Activated CD4-positive, CD25-positive, alpha-beta regulatory T cell treated with anti-CD3 and anti-CD28 coated beads, Interleukin-2, amount 50 U/mL, for 16 hours (primary cell): ENCODE measurements around the gene DNAJC1.

Experiments
- DNase-seq: peaks from one replicate; pipeline ENCODE4 v3.0.0-alpha.2; 2020; ENCODE audit warnings: low read depth, low spot score

The DNAJC1 gene

DNA sequence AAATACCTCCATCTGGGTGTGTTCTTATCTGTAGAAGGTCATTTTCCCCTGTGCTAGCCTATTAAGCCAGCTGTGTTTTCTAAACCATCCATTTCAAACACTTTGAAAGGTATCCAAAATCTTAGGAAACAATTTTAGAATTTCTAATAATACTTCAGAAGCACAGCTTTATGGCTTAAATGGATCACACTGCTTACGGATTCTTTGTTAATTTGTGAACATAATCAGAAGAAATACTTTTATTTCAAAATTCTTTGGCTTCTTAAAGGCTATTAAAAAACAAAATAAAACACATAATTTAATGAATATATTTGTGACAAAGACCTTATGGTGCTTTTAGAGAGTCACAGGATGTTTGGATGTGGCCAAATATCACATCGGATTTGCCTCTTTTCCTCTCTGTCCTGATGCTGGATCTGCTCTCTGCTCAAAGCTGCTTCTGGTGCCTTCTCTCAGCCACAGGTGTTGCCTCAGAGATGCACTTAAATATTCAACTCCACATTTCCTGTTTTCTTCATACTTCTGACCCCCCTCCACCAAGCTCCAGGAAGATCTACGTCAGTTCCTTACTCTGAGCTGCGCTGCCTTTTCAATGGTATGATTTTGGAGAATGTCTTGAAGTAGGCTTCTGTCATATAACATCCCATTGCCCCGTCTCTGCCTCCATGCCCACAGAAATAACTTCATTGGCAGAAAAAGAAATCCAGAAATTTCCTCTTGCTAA, 238.9 kb downstream of the DNAJC1 start:
- no peak for DNase-seq

GRCh38 chr10:21760332-21760731, 243.2 kb downstream of the DNAJC1 start:
- DNase-seq: no peak

DNA sequence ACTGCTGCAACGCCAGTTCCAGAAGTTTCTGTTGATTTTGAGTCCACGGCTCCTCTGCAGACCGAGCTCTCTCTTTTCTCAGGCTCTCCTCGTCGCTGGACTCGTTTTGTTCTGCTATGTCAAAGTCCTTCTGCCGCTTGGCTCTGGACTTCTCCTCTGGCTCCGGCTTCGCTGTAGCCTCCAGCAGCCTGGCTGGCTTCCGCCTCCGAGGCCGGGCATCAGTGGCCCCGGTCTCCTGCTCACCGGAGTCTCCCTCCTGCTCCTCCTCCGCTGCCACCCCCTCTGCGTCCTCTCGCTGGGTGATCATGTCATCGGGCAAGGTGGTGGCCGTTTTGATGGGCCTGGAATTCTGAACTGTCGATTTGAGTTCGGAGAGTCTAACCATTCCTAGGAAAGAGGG, 244.3 kb downstream of the DNAJC1 start:
- no peak for DNase-seq

DNA sequence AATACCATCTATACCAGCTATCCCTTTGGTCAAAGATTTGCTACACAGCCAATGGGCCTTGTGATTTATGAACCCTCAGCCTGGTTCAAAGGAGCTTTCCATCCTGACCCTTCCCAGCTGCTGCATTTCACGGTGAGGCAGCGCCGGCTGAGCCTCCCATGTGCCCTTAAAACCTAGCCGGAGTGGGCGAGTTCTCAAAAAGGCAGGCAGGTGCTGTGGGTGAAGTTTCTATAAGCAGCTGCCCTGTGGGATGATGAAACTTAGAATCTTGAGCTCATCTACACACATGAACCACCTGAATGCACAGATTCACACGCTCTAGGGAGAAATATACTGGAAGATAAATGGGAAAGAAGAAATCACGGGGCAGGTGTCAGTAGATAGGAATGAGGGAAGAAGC, 244.8 kb downstream of the DNAJC1 start:
- DNase-seq: no peak

- no peak for DNase-seq
These were observed 245.3 kb downstream of the DNAJC1 start for GRCh38 chr10:21758239-21758638.

- DNase-seq: no peak
These were observed 246.2 kb downstream of the DNAJC1 start for GRCh38 chr10:21757185-21757901.

DNA sequence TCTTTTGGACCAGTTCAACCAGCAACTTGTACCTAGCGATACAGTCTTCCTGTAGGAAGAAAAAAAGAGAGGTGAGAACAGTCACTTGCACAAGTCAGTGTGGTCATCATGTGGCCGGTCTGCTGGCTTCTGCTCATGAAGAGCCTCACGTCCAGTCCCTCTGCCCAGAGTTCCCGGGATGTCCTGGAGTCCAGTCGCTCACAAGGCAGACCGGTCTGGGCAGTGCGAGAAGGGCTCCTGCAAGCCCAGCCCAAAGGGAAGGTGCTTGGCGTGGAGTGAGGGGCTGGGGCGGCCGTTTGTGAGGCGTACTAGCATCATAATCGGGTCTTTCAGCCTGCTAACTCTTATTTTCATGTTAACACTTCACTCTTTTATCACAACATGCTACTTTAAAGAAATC, 246.8 kb downstream of the DNAJC1 start:
- DNase-seq: no peak

DNA sequence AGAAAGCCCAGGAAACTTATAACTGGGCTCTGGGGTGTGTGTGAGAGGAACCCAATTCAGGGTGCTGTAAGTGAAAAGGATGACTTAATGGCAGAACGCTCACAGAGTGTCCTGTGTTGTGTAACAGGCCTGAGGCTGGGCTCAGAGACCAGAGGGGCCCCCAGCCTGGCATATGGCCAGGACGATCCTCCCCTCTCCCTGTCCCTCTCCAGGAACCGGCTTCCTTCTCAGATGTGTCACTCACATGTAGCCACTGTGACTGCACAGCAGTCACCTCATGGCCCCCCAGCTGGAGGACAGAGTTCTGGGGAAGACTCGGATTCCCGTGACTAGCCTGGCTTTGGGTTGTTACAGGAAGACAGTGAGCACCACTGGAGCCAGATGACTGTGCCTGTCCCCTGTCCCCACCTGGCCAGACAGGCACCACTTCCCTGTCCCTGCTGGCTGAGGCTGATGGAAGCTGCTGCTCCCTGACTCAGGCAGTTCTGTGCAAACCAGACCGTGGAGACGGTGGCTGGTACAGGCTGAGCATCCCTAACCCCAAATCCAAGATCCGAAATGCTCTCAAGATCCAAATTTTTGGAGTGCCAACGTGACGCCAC, 249.0 kb downstream of the DNAJC1 start:
- DNase-seq: no peak

DNA sequence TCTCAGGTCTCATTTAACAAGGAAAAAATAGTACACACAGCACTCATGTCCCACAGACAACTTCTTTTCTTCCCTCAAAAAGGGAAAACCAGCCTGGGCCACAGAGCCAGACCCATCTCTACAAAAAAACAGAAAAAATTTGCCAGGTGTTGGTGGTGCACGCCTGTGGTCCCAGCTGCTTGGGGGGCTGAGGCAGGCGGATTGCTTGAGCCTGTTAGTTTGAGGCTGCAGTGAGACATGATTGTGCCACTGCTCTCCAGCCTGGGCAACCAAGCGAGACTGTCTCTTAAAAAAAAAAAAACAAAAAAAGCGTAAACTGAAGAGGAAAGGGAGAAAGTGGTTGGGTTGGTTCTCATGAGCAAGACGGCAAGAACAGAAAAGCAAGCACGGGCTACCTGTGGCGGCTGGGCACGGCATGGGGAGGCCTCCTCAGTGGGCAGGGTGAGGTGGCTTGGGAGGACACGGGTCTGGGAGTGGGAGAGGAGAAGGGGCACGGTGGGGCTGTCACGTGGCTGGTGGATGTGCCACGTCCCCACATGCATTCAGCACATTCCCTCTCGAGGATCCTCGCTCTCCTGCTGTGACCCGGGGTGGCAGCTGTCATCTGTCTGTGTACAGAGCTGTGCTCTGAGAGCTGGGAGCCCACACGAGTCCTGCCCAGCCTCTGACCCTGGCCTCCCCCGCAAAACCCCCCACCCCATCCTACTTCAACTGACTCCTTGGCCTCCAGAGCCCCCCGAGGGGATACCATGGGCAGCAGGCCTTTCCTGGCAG, 249.8 kb downstream of the DNAJC1 start:
- DNase-seq: no peak

- no peak for DNase-seq
These were observed 251.9 kb downstream of the DNAJC1 start for GRCh38 chr10:21751341-21752310.

DNA sequence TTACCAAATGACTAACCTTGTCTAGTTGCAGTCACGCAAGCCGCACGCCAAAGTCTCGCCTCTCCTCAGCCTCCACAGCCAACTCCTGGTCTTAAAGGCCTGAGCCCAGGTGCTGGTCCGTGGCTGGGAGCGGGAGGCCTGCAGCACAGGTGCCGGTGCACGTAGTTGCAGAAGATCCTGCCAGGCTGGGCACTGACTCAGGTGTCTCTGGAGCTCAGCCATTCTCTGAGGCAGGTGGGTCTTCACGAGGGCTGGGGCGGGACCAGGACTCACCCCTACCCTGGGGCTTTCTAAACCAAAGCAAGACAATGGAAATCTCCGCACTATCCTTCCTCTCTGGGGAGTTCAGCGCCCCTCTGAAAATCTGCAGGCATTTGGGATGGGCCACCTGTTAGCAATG, 253.1 kb downstream of the DNAJC1 start:
- DNase-seq: no peak

DNA sequence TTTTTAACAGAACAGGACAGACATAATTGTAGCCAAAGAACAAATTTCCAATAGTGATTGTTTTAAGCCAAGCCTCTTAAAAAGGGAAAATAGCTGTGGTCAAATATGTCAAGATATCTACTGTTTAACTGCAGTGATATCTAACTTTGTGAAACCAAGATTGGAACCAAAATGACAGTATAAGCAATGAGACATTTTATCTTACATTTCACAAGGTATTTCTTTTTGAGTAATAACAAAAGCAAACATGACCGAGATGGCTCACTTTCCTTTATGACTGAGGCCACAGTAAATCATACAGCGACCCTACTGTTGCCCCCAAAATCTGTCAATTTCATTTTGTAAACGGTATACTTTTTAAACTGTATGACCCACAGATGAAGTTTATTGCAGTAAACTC, 253.7 kb downstream of the DNAJC1 start:
- DNase-seq: no peak

- DNase-seq: no peak
These were observed 255.7 kb downstream of the DNAJC1 start for GRCh38 chr10:21747809-21748208.

- DNase-seq: no peak
These were observed 257.4 kb downstream of the DNAJC1 start for GRCh38 chr10:21746118-21746517.

DNA sequence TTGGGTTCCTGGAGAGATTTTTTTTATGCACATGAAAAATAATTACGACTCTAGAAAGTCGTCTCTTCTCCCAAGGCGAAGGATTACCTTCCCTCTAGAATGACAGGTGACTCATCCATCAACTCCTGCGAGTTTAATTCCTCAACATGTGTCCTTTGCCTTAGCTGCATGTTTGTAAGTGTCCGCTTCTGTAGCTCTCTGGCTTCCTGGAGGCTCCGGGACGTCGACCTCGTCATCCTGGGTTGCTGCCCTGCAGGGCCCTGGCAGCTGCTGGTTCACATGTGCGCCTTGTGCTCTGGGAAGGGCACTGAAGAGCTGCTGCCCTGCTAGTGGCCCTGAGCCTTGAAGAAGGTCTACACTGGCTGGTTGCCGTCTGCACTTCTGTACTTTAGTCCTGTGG, 259.3 kb downstream of the DNAJC1 start:
- DNase-seq: no peak

DNA sequence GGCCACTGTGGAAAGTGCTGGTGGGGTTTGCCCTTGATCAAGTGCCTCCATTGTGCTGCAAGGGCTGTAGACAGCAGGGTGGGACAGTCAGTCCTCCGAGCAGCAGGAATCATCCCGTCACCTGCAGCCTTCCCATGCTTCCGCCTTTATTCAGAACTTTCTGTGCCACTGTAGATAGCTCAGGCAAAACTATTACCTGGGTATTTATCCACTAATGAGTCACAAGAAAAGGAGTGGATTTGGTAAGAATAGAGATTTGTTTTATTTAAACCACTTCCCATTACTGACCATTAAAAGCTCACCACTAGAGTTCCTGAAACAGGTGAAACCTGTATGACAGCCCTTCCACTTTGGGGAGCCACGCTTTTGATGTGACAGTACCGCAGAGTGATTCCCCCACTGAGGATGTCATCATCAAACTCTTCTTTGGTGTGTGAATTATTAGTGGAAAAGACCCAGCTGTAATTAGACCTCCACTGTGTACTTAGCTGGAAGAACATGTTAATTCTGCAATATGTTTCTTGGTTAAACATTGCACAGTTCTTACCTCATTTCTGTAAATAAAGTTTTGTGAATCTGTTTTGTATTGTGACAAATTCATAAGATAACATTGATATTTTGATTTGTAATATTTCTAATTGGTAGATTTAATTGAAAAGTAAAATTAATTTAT, 260.7 kb downstream of the DNAJC1 start:
- DNase-seq: no peak

GRCh38 chr10:21740989-21741388, 262.5 kb downstream of the DNAJC1 start:
- DNase-seq: no peak

DNA sequence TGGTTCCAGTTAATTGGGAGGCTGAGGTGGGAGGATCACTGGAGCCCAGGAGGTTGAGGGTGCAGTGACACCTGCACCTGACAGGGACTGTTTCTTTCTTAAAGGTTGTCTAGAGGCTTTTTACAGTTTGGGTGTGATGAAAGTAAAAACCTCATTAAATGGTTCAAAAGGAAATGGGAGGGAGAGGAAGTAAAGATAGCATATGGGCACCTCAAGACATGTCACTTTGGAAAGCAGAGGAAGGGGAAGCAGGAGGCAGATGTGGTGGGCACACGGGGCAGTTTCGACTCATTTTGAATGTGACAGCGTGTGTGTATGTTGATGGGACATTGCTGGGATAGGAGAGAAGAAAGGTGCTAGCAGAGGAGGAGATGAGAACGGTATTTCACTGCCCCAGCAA, 266.4 kb downstream of the DNAJC1 start:
- DNase-seq: no peak

GRCh38 chr10:21733710-21734109, 269.8 kb downstream of the DNAJC1 start:
- DNase-seq: no peak

DNA sequence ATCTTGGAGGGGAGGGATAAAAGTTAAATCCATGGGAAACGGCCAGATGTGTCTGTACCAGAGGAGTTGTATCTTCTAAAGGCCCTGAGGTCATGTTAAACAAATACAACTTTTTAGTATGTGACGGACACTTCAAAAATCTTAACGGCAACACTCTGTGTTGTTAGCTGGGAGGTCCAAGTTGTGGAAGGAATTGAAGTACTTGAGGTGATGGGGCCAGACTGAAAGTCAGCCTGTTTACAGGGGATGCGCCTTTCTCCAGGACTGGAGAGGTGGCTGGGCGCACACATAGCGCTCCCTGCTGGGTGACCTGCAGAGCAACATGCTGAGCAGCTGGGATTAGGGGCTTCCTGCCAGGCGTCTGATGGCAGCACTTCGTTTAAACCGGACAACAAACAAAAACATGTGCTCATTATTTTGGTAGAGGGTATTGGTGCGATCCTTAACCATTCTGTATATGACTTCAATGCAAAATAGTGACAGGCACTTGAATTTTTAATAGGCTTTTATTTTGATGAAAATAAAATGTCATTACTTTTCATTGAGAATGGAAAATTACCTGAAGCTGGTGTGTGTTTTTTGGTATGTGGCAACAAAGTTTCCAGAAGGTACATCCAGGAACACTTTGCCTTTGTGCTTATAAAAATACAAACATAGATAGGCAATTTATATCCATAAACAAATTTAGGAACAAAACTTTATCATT, 271.3 kb downstream of the DNAJC1 start:
- DNase-seq: no peak
